GM19025 (cell line): ENCODE results near the gene TGFB3.
"Not testable (repeated sequence)": the region's sequence is repeated elsewhere in the genome, so short reads cannot be mapped to it uniquely, and the experiment has no call there.

Source experiments
- ATAC-seq: cut with Tn5 transposase; IDR thresholded peaks from one replicate; pipeline ENCODE4 v1.9.1; 2021; ENCODE audit warnings: mild to moderate bottlenecking, low read depth, moderate library complexity; ENCODE audit not compliant: unreplicated experiment

The TGFB3 gene

DNA sequence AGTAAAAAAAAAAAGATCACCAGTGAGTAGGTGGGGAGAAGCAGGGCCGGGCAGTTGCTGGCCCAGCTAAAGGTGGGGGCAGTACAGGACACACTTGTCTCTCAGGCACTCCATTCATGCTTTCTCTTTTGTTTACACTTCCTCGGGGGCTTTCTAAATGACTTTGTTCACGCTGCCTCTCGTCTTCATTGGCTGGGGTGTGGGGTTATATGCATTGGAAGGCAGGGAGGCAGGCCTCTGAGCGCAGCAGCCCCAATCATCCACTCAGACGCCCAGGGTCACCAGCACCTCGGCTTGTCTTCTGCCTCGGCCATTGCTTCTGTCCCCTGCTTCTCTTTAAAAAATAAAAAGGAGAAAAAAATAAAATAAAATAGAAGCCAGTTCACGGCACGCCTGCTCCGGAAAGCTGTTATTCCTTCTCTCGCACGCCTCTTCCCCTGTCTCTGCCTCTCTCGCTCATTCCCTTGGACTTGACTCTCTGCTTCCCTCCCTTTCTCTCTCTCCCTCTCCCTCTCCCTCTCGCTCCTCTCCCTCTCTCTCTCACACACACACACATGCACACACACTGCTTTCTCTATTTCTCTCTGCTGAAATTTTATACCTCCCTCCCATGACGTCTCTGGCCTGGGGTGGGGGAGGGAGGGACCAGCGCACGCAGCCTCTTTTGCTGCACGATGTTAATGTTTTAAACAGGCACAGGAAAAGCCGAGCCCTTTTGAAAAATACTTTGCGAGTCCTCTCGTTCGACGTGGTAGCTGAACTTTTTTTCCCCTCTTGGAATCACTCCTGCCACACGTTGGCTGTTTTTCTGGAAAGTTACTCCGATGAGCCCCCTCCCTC is at the start of gene TGFB3:
TGFB3 (minus strand) TSS at position 570 of the 840 bp plus-strand sequence. CDS start 1,102 bp downstream, outside the sequence.
- peak; percentile 39 for ATAC-seq

GRCh38 chr14:76024211-76024907 is 42.6 kb upstream of the TGFB3 start:
- no peak for ATAC-seq

DNA sequence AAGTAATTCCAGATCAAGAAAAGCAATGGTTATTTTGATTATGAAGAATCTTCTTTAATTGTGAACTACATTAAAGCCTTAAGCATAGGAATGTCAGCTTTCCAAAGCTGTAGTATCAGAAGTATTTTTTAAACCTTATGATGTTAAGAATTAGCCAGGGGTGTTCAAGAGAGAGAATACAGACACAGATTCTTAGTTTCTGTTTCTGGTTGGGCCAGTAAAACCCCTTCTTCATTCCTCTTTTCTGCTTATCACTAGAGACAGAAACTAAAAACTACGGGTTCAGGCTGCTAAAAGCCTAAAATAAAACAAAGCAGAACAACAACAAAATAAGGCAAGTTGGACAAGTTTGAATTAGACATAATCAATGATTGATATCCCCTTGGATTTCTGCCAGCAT is 42.0 kb upstream of the TGFB3 start:
- no peak for ATAC-seq

DNA sequence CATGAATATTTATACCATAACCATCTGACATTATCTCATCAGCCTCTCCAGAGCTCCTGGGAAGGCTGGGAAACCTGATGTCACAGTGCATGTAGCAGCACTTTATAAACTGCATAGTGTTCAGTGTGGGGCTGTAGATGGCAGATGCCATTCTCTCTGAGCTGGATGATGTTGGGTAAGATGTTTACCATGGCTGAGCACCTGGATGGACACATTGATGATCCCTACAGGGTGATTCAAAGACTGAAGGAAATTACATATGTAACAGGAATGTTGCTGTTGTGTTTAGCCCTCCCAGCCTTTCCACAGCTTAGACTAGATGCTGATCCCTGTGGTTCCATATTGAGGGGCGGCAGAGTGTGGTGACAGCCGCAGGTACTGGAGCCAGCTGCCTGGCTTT is 41.2 kb upstream of the TGFB3 start:
- no peak for ATAC-seq

DNA sequence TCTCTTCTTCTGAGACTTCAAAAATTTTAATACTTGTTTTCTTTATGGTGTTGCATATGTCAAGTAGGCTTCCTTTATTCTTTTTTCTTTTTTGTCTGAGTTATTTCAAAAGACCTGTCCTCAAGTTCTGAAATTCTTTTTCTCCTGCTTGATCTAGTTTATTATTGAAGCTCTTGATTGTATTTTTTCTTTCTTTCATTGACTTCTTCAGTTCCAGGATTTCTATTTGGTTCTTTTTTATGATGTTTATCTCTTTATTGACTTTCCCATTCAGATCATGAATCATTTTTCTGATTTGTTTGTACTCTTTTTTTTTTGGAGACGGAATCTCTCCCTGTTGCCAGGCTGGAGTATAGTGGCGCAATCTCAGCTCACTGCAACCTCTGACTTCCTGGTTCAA is 37.9 kb upstream of the TGFB3 start:
- ATAC-seq = no peak

- ATAC-seq = no peak
Observed at GRCh38 chr14:76015668-76016067, 33.9 kb upstream of the TGFB3 start.

DNA sequence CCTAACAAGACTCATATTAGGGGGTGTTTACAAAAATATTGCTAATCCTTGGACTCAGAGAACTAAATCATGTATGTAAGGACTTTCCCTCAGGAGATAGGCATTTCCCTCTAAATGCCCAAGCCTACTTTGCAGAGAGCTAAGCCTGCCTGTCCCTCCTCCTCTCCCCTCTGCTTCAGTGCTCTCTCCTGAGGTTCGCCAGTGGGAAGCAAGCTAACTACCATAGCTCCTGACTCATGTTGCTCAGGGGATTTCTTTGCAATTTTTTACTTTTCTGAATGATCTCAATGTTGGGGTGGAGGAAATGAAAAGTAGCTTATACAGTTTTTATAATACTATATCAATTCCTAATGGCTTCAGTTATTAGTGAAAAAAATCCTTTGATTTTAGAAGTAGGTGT is 33.4 kb upstream of the TGFB3 start:
- no peak for ATAC-seq

GRCh38 chr14:76012354-76012753 is 30.6 kb upstream of the TGFB3 start:
- no peak for ATAC-seq

DNA sequence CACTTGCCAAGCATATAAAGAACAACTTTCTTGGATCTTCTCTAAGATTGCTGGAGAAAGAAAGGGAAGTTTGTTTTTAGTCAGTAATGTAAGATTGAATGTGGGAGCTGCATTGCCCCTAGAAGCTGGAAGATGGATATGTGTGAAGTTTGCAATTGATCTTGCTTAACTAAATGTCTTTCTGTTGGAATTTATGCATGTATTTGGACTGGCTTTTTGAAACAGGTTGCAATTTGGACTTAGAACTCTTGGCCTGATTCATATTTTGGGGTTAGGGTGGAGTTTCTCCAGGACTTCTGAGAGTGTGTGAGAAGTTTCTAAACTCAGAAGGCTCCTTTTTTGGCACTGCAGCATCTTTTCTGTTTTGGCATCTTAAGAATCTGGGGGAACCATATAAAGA is 30.1 kb upstream of the TGFB3 start:
- ATAC-seq = no peak

GRCh38 chr14:76009627-76010026 is 27.8 kb upstream of the TGFB3 start:
- ATAC-seq = not testable (repeated sequence)

GRCh38 chr14:76007852-76008251 is 26.1 kb upstream of the TGFB3 start:
- ATAC-seq = no peak

DNA sequence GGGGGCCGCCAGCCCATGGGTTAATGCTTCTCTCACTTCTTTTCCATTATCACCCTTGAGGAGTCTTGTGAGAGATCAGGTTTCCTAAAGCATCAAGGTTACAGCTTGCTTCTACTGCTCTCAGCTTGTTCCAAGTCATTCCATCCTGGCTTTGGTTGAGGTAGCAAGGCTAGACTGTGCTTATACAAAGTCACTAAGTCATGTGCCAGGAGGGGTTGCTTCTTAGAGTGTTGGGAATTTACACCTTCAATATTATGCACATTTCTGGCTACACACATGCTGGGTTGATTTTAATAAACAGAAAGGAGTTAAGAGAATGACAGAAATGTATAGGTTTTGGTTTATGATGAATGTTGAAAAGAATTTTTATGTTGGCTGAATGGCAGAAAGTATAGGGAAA is 25.6 kb upstream of the TGFB3 start:
- no peak for ATAC-seq

GRCh38 chr14:76006253-76006652 is 24.5 kb upstream of the TGFB3 start:
- no peak for ATAC-seq

GRCh38 chr14:76002383-76002782 is 20.6 kb upstream of the TGFB3 start:
- no peak for ATAC-seq

DNA sequence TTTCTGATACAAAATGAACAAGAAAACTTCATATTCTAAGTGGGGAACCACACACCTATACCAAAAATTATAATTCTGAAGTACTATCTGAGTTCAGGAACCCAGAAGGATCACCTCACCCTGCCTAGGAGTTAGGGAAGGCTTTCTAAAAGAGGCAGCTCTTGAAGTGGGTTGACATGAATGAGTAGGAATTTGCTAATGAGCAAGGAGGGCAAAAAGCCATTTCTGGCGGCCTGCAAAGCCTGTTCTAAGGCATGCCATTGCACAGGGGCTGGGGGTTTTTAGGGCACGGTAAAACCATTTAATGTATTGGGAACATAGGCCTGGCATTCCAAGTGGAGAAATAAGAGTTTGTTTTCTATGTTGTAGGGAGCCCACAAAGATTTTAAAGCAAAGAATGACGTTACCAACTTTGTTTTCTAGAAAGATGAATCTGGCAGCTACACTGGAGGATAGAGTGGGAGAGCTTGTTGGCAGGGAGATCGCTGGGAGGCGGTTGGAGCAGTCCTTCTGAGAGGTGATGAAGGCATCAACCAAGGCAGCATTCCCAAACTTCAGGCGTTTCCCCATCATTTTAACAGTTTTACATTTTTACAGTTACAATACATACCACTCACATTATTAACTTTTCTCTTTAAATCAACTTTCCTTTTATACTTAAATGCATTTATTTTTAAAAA is 17.9 kb upstream of the TGFB3 start:
- ATAC-seq = no peak

- ATAC-seq = no peak
Observed at GRCh38 chr14:75996488-75996887, 14.7 kb upstream of the TGFB3 start.

DNA sequence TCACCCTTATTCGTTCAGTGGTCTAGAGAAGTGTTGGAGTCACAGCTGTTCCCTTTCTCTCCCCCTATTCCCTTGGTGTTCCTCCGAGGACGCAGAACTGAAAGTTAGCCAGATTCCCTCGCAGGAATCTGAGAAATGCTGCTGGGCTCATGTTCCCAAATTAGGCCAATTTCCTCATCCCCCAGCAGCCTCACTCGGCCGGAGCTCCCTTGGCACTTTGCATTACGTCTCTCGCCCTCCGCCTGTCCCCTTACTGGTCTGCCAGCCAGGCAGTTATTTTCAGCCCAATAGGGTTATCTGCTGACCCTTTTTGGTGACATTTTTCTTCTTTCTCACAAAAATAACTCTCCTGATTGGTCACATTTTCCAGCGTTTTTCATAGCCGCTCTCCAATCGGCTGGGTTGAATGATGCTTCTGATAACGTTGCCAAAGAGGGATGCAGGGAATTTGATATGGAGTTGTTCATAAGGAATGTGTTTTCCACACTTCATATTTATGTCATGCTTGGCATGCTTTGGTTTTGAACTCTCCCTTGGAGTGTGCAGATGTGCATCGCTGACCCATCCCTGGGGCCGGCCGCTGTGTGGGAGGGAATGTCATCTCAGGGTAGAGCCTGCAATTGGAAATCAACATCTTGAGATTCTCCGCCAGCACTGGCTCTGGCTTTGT is 13.7 kb upstream of the TGFB3 start:
- ATAC-seq = no peak

- no peak for ATAC-seq
Observed at GRCh38 chr14:75993567-75994041, 11.8 kb upstream of the TGFB3 start.

DNA sequence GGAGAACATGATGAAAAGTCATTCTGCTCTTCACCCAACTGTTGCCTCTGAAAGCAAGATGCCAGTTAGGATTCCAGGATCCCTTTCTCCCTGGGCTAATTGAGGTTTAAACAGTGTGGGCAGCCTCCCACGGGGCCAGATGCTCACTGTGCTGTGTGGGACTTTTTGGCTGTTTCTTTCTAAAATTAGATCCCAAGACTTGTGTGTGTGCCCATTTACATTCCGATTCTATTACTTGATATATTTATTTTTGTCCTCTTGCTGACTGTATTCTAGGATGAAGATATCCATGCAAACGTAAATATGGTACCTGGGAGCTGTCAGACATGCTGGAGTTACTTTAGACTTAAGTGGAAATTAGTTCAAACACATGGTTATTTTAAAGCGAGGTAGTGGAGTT is 10.0 kb upstream of the TGFB3 start:
- ATAC-seq = no peak

DNA sequence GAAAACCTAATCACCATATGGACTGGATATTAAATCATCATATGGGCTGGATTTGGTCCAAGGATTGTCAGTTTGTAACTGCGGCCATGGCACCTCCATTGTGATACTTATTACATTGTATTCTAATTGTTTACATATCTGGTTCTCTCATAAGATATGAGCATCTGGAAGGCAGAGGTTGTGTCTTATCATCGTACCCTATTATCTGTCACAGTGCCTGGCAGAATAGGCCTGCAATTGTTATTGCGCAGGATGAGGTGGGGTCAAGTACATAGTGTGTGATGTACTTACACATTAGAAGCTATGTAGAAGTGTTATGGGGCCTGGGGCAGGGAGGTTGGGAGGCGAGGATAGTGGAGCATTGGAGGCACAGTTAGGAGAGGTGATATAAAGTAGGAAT is 8.5 kb upstream of the TGFB3 start:
- ATAC-seq = no peak

DNA sequence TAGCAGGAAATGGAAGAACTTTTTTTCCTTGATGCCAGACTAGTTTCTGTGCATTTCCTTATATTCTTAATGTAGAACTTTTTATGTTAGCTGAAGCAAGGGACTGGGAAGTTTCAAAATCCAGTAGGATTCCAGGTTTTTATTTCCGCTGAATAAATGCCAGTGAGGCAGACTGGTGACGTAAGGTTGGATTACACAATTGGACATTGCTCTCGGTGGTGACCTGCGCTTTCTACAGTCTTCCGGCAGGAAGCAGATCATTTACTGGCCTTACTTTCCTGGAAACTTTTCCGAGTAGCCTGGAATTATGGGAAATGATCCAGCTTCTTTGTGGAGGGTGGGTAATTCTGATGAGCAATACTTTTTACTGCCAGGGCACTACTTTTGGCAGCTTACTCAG is 7.3 kb upstream of the TGFB3 start:
- no peak for ATAC-seq
